Right lobe of liver (tissue), 4 donors: Measurements from ENCODE around the gene HEXD.

Source experiments
- POLR2A ChIP-seq: fragments of 450-650 bp; IDR thresholded peaks from one replicate; pipeline ENCODE4 v1.6.1; 2017; ENCODE audit warnings: antibody characterized with exemption, mild to moderate bottlenecking
- TF ChIP-seq, protein P1 (sequence below), 4 donors: fragments of 200-600 bp in 3 of 4; fragments of 450-650 bp in 1 of 4; IDR thresholded peaks; one replicate each; pipeline versions ENCODE4 v1.5.1 to v1.8.0; 2016 to 2022; ENCODE audit warnings: antibody characterized with exemption in 4 of 4, mild to moderate bottlenecking in 2 of 4
- donor health status: DM: no; HTN: no; CAD: no.
- donor health status: DM: no; HTN: no; CAD: no.
- donor health status: DM: no; HTN: yes; CAD: no.

- TF ChIP-seq, protein P1, sequence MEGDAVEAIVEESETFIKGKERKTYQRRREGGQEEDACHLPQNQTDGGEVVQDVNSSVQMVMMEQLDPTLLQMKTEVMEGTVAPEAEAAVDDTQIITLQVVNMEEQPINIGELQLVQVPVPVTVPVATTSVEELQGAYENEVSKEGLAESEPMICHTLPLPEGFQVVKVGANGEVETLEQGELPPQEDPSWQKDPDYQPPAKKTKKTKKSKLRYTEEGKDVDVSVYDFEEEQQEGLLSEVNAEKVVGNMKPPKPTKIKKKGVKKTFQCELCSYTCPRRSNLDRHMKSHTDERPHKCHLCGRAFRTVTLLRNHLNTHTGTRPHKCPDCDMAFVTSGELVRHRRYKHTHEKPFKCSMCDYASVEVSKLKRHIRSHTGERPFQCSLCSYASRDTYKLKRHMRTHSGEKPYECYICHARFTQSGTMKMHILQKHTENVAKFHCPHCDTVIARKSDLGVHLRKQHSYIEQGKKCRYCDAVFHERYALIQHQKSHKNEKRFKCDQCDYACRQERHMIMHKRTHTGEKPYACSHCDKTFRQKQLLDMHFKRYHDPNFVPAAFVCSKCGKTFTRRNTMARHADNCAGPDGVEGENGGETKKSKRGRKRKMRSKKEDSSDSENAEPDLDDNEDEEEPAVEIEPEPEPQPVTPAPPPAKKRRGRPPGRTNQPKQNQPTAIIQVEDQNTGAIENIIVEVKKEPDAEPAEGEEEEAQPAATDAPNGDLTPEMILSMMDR (IDR thresholded peaks at IDR 0.05): no peak
- no peak for TF ChIP-seq POLR2A
These were observed 17.7 kb downstream of the HEXD start for GRCh38 chr17:82435601-82436583.
